Measurements from ENCODE around the gene GBA2.
A peak's percentile ranks its signal among the peaks of the same experiment; 100 is the strongest.

The GBA2 gene

GRCh38 chr9:35748858-35749514 is at the start of gene GBA2, which contains the start of gene RGP1:
Gene GBA2, minus strand, starts transcription at chr9:35749228. Its CDS starts 524 bp downstream, at chr9:35748704.
Gene RGP1, plus strand, starts transcription at chr9:35749287. Its CDS starts 469 bp downstream, at chr9:35749756.
- H3K4me3 ChIP-seq (ENCODE audit: low read depth, low read length), result peak within 1 kb of the TSS; percentile 90
- TF ChIP-seq, protein P1, sequence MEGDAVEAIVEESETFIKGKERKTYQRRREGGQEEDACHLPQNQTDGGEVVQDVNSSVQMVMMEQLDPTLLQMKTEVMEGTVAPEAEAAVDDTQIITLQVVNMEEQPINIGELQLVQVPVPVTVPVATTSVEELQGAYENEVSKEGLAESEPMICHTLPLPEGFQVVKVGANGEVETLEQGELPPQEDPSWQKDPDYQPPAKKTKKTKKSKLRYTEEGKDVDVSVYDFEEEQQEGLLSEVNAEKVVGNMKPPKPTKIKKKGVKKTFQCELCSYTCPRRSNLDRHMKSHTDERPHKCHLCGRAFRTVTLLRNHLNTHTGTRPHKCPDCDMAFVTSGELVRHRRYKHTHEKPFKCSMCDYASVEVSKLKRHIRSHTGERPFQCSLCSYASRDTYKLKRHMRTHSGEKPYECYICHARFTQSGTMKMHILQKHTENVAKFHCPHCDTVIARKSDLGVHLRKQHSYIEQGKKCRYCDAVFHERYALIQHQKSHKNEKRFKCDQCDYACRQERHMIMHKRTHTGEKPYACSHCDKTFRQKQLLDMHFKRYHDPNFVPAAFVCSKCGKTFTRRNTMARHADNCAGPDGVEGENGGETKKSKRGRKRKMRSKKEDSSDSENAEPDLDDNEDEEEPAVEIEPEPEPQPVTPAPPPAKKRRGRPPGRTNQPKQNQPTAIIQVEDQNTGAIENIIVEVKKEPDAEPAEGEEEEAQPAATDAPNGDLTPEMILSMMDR (IDR thresholded peaks at IDR 0.05; ENCODE audit: borderline replicate concordance, insufficient read depth, low read depth, low read length), result no peak

GRCh38 chr9:35797311-35798109 is 48.5 kb upstream of the GBA2 start:
- H3K4me3 ChIP-seq (ENCODE audit: low read depth, low read length), result no peak overlapping the region
- TF ChIP-seq, protein P1 (IDR thresholded peaks at IDR 0.05; ENCODE audit: borderline replicate concordance, insufficient read depth, low read depth, low read length), result no peak

GRCh38 chr9:35795695-35796094 is 46.7 kb upstream of the GBA2 start:
- H3K4me3 ChIP-seq (ENCODE audit: low read depth, low read length), result no peak overlapping the region
- TF ChIP-seq, protein P1 (IDR thresholded peaks at IDR 0.05; ENCODE audit: borderline replicate concordance, insufficient read depth, low read depth, low read length), result no peak

DNA sequence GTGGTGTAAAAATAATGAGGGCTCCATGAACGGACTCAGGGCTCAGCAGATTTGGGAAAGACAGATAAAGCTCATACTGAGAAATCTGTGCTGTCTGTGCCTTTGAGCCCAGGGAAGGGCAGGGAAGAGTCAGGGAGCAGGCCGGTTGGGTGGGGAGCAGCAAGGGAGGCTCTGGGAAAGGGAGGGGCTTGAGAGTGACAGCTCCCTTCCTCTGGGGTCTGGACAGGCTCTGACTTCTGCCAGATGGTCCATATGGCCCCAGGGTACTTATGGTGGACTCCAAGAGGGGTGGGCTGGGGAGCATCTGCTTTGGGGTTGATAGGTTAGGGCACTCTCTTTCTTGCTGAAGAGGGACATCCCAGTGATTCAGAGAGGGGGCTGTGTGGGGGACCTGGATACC is 44.4 kb upstream of the GBA2 start:
- TF ChIP-seq, protein P1 (IDR thresholded peaks at IDR 0.05; ENCODE audit: borderline replicate concordance, insufficient read depth, low read depth, low read length), result no peak
- no peak overlapping the region for H3K4me3 ChIP-seq (ENCODE audit: low read depth, low read length)

DNA sequence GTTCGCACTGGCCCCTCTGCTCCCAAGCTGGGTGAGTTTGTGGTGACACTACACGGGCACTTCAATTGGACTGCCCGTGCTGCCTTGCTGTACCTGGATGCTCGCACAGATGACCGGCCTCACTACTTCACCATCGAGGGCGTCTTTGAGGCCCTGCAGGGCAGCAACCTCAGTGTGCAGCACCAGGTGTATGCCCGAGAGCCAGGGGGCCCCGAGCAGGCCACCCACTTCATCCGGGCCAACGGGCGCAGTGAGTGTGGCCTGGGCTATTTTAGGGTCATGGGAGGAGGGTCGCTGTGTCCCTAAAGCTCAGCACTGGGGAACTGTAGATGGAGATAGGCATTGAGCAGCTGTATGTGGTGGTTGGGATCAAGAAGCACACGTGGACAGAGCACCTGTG is 43.8 kb upstream of the GBA2 start:
- no peak overlapping the region for H3K4me3 ChIP-seq (ENCODE audit: low read depth, low read length)

DNA sequence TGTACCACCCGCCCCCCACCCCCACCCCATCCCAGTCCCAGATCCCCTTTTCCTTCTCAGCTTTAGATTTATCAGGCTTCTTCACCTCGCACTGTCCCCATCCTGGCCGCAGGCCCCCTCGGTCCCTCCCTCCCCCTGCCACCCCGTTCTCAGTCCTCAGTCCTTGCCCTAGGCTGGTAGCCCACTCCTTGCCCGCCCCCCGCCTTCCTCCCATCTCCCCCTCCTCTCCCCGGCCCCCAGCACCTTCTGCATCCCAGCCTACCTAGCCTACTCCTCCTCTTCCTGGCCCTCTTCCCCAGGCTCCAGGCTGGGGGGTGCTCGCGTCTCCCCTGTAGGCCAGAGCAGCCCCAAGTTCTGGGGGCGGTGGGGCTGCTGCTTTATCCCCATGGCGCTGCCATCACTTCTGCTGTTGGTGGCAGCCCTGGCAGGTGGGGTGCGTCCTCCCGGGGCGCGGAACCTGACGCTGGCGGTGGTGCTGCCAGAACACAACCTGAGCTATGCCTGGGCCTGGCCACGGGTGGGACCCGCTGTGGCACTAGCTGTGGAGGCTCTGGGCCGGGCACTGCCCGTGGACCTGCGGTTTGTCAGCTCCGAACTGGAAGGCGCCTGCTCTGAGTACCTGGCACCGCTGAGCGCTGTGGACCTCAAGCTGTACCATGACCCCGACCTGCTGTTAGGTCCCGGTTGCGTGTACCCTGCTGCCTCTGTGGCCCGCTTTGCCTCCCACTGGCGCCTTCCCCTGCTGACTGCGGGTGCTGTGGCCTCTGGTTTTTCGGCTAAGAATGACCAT is 43.2 kb upstream of the GBA2 start:
- TF ChIP-seq, protein P1 (IDR thresholded peaks at IDR 0.05; ENCODE audit: borderline replicate concordance, insufficient read depth, low read depth, low read length), result no peak
- H3K4me3 ChIP-seq (ENCODE audit: low read depth, low read length), result no peak overlapping the region

More for the DNA sequence above, 43.8 kb upstream of the GBA2 start:
- TF ChIP-seq, protein P1 (IDR thresholded peaks at IDR 0.05; ENCODE audit: borderline replicate concordance, insufficient read depth, low read depth, low read length), result no peak
